ENCODE measurements around the gene CATSPERB. TPM values are rescaled to one million over a fixed set of nuclear protein-coding genes. Genes with fewer than 3 reads are reported as not detected.

CATSPERB gene
- polyA plus RNA-seq, 1 donor (not counting 4 experiments of a cell fraction or from before 2014, with no cell fraction given), result 1.1 TPM

GRCh38 chr14:91573894-91574837, 157.7 kb downstream of the CATSPERB start:
- H3K9me3 ChIP-seq (ENCODE audit: control insufficient read depth, low read depth, low read length), result no peaks in the 10 kb centered on the region
- H3K9me1 ChIP-seq (ENCODE audit: control insufficient read depth, extremely low read depth, insufficient read depth, low read length), result no peaks in the 10 kb centered on the region
- H3K79me2 ChIP-seq (ENCODE audit: control insufficient read depth, insufficient read depth, low read length), result no peaks in the 10 kb centered on the region
- H3K4me2 ChIP-seq (ENCODE audit: control insufficient read depth, extremely low read depth, insufficient read depth, low read depth, low read length), result peak overlapping the region; percentile 82
- no peak overlapping the region for H3K27ac ChIP-seq (ENCODE audit: control insufficient read depth, insufficient read depth, low read length)
- dilution Hi-C loops (cut with MboI; ENCODE audit: extremely low pct_ligation_motif_present, low sequenced_read_pairs), result no loop called here
- peaks cover 17% of the 10 kb centered on the region for H3K27me3 ChIP-seq (ENCODE audit: control insufficient read depth, extremely low read depth, insufficient read depth, low read length)
- H2AFZ ChIP-seq (ENCODE audit: control insufficient read depth, low read length), result peak overlapping the region; percentile 62
- DNase-seq (ENCODE audit: low read depth, low spot score) (no peak), FAIRE-seq (no peak)
- H3K36me3 ChIP-seq (ENCODE audit: control insufficient read depth in 2 of 2, extremely low read depth in 1 of 2, insufficient read depth in 2 of 2, low read length in 2 of 2), result no peaks in the 10 kb centered on the region
- H3K4me1 ChIP-seq (ENCODE audit: control insufficient read depth, extremely low read depth, insufficient read depth, low read length), result peaks cover 3% of the 10 kb centered on the region
- TF ChIP-seq EZH2 (IDR thresholded peaks at IDR 0.05; ENCODE audit: low read length), result no peak
- TF ChIP-seq CTCF (optimal IDR thresholded peaks at IDR 0.05 in 1 of 3, IDR thresholded peaks at IDR 0.05 in 1 of 3, conservative IDR thresholded peaks at IDR 0.05 in 1 of 3; ENCODE audit: extremely low read depth in 1 of 3, insufficient read depth in 2 of 3, low read length in 3 of 3), result peak in 1 of 3 experiments; percentile 4
- no peak overlapping the region for H3K9ac ChIP-seq (ENCODE audit: control insufficient read depth, extremely low read depth, insufficient read depth, low read length)
- peak overlapping the region; percentile 33 to 60 (median 51) for H3K4me3 ChIP-seq (ENCODE audit: control insufficient read depth in 2 of 3, extremely low read depth in 1 of 3, insufficient read depth in 2 of 3, low read depth in 1 of 3, low read length in 3 of 3)
- no peaks in the 10 kb centered on the region for H4K20me1 ChIP-seq (ENCODE audit: control insufficient read depth, extremely low read depth, insufficient read depth, low read length)

DNA sequence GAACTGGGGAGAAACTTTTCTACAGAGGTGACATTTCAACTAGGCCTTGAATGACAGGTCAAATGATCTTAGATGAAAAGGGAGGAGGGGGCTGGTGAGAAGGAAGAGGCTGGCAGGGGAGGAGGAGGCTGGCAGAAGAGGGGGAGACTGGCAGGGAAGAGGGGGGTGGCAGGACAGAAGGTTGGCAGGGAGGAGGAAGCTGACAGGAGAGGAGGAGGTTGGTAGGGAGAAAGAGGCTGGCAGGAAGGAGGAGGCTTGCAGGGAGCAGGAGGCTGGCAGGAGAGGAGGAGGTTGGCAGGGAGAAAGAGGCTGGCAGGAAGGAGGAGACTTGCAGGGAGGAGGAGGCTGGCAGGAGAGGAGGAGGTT, 158.4 kb downstream of the CATSPERB start:
- no peaks in the 10 kb centered on the region for H3K9me1 ChIP-seq (ENCODE audit: control insufficient read depth, extremely low read depth, insufficient read depth, low read length)
- H3K9ac ChIP-seq (ENCODE audit: control insufficient read depth, extremely low read depth, insufficient read depth, low read length), result no peak overlapping the region
- no peak overlapping the region for H2AFZ ChIP-seq (ENCODE audit: control insufficient read depth, low read length)
- H3K4me1 ChIP-seq (ENCODE audit: control insufficient read depth, extremely low read depth, insufficient read depth, low read length), result peaks cover 3% of the 10 kb centered on the region
- no peak overlapping the region for H3K27ac ChIP-seq (ENCODE audit: control insufficient read depth, insufficient read depth, low read length)
- no peaks in the 10 kb centered on the region for H3K36me3 ChIP-seq (ENCODE audit: control insufficient read depth in 2 of 2, extremely low read depth in 1 of 2, insufficient read depth in 2 of 2, low read length in 2 of 2)
- no peak overlapping the region for H3K4me3 ChIP-seq (ENCODE audit: control insufficient read depth in 2 of 3, extremely low read depth in 1 of 3, insufficient read depth in 2 of 3, low read depth in 1 of 3, low read length in 3 of 3)
- DNase-seq (ENCODE audit: low read depth, low spot score), result no peak
- FAIRE-seq, result no peak
- H3K79me2 ChIP-seq (ENCODE audit: control insufficient read depth, insufficient read depth, low read length), result no peaks in the 10 kb centered on the region
- no peaks in the 10 kb centered on the region for H4K20me1 ChIP-seq (ENCODE audit: control insufficient read depth, extremely low read depth, insufficient read depth, low read length)
- dilution Hi-C loops (cut with MboI; ENCODE audit: extremely low pct_ligation_motif_present, low sequenced_read_pairs), result no loop called here
- TF ChIP-seq CTCF (optimal IDR thresholded peaks at IDR 0.05 in 1 of 3, IDR thresholded peaks at IDR 0.05 in 1 of 3, conservative IDR thresholded peaks at IDR 0.05 in 1 of 3; ENCODE audit: extremely low read depth in 1 of 3, insufficient read depth in 2 of 3, low read length in 3 of 3) (no peak), EZH2 (IDR thresholded peaks at IDR 0.05; ENCODE audit: low read length) (no peak)
- no peaks in the 10 kb centered on the region for H3K9me3 ChIP-seq (ENCODE audit: control insufficient read depth, low read depth, low read length)
- H3K27me3 ChIP-seq (ENCODE audit: control insufficient read depth, extremely low read depth, insufficient read depth, low read length), result peaks cover 17% of the 10 kb centered on the region
- peak overlapping the region; percentile 82 for H3K4me2 ChIP-seq (ENCODE audit: control insufficient read depth, extremely low read depth, insufficient read depth, low read depth, low read length)

All from keratinocyte (primary cell).